ENCODE data around the gene SMIM26. TPM values are rescaled to one million over a fixed set of nuclear protein-coding genes. Genes with fewer than 3 reads are reported as not detected.

The SMIM26 gene
- total RNA-seq, 1 experiment from 2014 or later, result 105 TPM

GRCh38 chr20:18571009-18571408, 3.8 kb downstream of the SMIM26 start:
- peaks cover 6% of the 10 kb centered on the region for H3K36me3 ChIP-seq (ENCODE audit: low read depth)
- ChIA-PET CTCF (no interaction called here), POLR2A (ENCODE audit: unreplicated experiment) (no interaction called here)
- peaks cover 8% of the 10 kb centered on the region; the same call in 1 of the 2 replicates for H3F3A ChIP-seq (ENCODE audit: insufficient read depth, low read depth)
- no peaks in the 10 kb centered on the region for H3K9me3 ChIP-seq (ENCODE audit: insufficient read depth, low read depth)
- DNase-seq, result no peak
- H3K79me2 ChIP-seq (ENCODE audit: low read depth), result peaks cover 18% of the 10 kb centered on the region
- H3K4me2 ChIP-seq, result no peak overlapping the region
- H3K4me3 ChIP-seq, result no peak overlapping the region
- H2AFZ ChIP-seq, result no peak overlapping the region
- H4K20me1 ChIP-seq (ENCODE audit: insufficient read depth), result no peaks in the 10 kb centered on the region
- intact Hi-C loops (cut with micrococcal nuclease; ENCODE audit: unreplicated experiment), result no loop called here
- H3K9me2 ChIP-seq (ENCODE audit: insufficient read depth), result no peaks in the 10 kb centered on the region
- H3K27ac ChIP-seq, result no peak overlapping the region
- BruUV-seq (replicated peaks), result no TSS peak
- 0 out of 2 replicates have a peak, but pooled peaks cover 7% of the 10 kb centered on the region for H3K4me1 ChIP-seq (replicated peaks; ENCODE audit: insufficient read depth)
- TF ChIP-seq, protein P1, sequence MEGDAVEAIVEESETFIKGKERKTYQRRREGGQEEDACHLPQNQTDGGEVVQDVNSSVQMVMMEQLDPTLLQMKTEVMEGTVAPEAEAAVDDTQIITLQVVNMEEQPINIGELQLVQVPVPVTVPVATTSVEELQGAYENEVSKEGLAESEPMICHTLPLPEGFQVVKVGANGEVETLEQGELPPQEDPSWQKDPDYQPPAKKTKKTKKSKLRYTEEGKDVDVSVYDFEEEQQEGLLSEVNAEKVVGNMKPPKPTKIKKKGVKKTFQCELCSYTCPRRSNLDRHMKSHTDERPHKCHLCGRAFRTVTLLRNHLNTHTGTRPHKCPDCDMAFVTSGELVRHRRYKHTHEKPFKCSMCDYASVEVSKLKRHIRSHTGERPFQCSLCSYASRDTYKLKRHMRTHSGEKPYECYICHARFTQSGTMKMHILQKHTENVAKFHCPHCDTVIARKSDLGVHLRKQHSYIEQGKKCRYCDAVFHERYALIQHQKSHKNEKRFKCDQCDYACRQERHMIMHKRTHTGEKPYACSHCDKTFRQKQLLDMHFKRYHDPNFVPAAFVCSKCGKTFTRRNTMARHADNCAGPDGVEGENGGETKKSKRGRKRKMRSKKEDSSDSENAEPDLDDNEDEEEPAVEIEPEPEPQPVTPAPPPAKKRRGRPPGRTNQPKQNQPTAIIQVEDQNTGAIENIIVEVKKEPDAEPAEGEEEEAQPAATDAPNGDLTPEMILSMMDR (conservative IDR thresholded peaks at IDR 0.05), result no peak
- no peak for TF ChIP-seq EZH2 (IDR thresholded peaks at IDR 0.05; ENCODE audit: low read depth)
- no peaks in the 10 kb centered on the region for H3K27me3 ChIP-seq (ENCODE audit: insufficient read depth, low read depth)

- TF ChIP-seq, protein P1 (conservative IDR thresholded peaks at IDR 0.05), result no peak
- TF ChIP-seq EZH2 (IDR thresholded peaks at IDR 0.05; ENCODE audit: low read depth), result no peak
- POLR2A ChIA-PET (ENCODE audit: unreplicated experiment), result no interaction called here
- no peak overlapping the region for H3K4me2 ChIP-seq
- H3K4me3 ChIP-seq, result no peak overlapping the region
- H3K9me2 ChIP-seq (ENCODE audit: insufficient read depth), result no peaks in the 10 kb centered on the region
- H3F3A ChIP-seq (ENCODE audit: insufficient read depth, low read depth), result peaks cover 4% of the 10 kb centered on the region; the same call in 1 of the 2 replicates
- H4K20me1 ChIP-seq (ENCODE audit: insufficient read depth), result no peaks in the 10 kb centered on the region
- no peaks in the 10 kb centered on the region for H3K27me3 ChIP-seq (ENCODE audit: insufficient read depth, low read depth)
- H3K36me3 ChIP-seq (ENCODE audit: low read depth), result peaks cover 6% of the 10 kb centered on the region
- H3K4me1 ChIP-seq (replicated peaks; ENCODE audit: insufficient read depth), result 0 out of 2 replicates have a peak, but pooled peaks cover 1% of the 10 kb centered on the region
- no peak overlapping the region for H2AFZ ChIP-seq
- no peaks in the 10 kb centered on the region for H3K9me3 ChIP-seq (ENCODE audit: insufficient read depth, low read depth)
- no peak overlapping the region for H3K27ac ChIP-seq
- intact Hi-C loops (cut with micrococcal nuclease; ENCODE audit: unreplicated experiment), result no loop called here
- no TSS peak for BruUV-seq (replicated peaks)
- CTCF ChIA-PET, result no interaction called here
- DNase-seq, result no peak
- H3K79me2 ChIP-seq (ENCODE audit: low read depth), result peaks cover 18% of the 10 kb centered on the region
Observed at GRCh38 chr20:18571578-18571977, 4.3 kb downstream of the SMIM26 start.

- CTCF ChIA-PET, result no interaction called here
- H3K79me2 ChIP-seq (ENCODE audit: low read depth), result no peaks in the 10 kb centered on the region
- intact Hi-C loops (cut with micrococcal nuclease; ENCODE audit: unreplicated experiment), result no loop called here
Observed at GRCh38 chr20:18577942-18578341, 10.7 kb downstream of the SMIM26 start.

More at GRCh38 chr20:18577942-18578341, 10.7 kb downstream of the SMIM26 start:
- no peak overlapping the region for H3K4me2 ChIP-seq
- H3K36me3 ChIP-seq (ENCODE audit: low read depth), result no peaks in the 10 kb centered on the region
- H3K27ac ChIP-seq, result no peak overlapping the region
- no peaks in the 10 kb centered on the region for H3F3A ChIP-seq (ENCODE audit: insufficient read depth, low read depth)
- DNase-seq, result no peak
- no peaks in the 10 kb centered on the region for H4K20me1 ChIP-seq (ENCODE audit: insufficient read depth)
- TF ChIP-seq EZH2 (IDR thresholded peaks at IDR 0.05; ENCODE audit: low read depth), result no peak
- TF ChIP-seq, protein P1 (conservative IDR thresholded peaks at IDR 0.05), result no peak
- no peak overlapping the region for H2AFZ ChIP-seq
- no peaks in the 10 kb centered on the region for H3K9me2 ChIP-seq (ENCODE audit: insufficient read depth)
- BruUV-seq (replicated peaks), result no TSS peak
- H3K27me3 ChIP-seq (ENCODE audit: insufficient read depth, low read depth), result no peaks in the 10 kb centered on the region
- H3K4me1 ChIP-seq (replicated peaks; ENCODE audit: insufficient read depth), result no peaks in the 10 kb centered on the region
- H3K9me3 ChIP-seq (ENCODE audit: insufficient read depth, low read depth), result no peaks in the 10 kb centered on the region
- POLR2A ChIA-PET (ENCODE audit: unreplicated experiment), result no interaction called here
- H3K4me3 ChIP-seq, result no peak overlapping the region

All from PC-9 (cell line).